ENCODE measurements around the gene TP63.

- TF ChIP-seq CTCF (conservative IDR thresholded peaks at IDR 0.05) (no peak), ZFX (IDR thresholded peaks at IDR 0.05) (no peak)
Measured at GRCh38 chr3:189724356-189724755, 93.2 kb downstream of the TP63 start.

All from C4-2B (cell line).